Trophoblast cell (in vitro differentiated cells and primary cell): ENCODE results near the gene LGALS1.

Experiments used
- DNase-seq, 2 donors: peaks; one replicate each; pipeline ENCODE4 v3.0.0-alpha.2; 2016
- H2AFZ ChIP-seq: 2 replicates; pipeline ENCODE4 v1.6.1; 2013; ENCODE audit warnings: low read length, moderate library complexity, mild to moderate bottlenecking; ENCODE audit not compliant: insufficient read depth, poor library complexity
- H2AK5ac ChIP-seq: 2 replicates; pipeline ENCODE4 v1.6.1; 2013; ENCODE audit warnings: mild to moderate bottlenecking, low read length
- H2BK120ac ChIP-seq: 2 replicates; pipeline ENCODE4 v1.6.1; 2013; ENCODE audit warnings: low read length, mild to moderate bottlenecking, moderate library complexity; ENCODE audit not compliant: insufficient read depth, poor library complexity
- H2BK12ac ChIP-seq: 2 replicates; pipeline ENCODE4 v1.6.1; 2013; ENCODE audit warnings: mild to moderate bottlenecking, low read length, moderate library complexity
- H2BK5ac ChIP-seq: 2 replicates; pipeline ENCODE4 v1.6.1; 2013; ENCODE audit warnings: low read length, low read depth, moderate library complexity, mild to moderate bottlenecking; ENCODE audit not compliant: poor library complexity
- H3K14ac ChIP-seq: 2 replicates; pipeline ENCODE4 v1.6.1; 2013; ENCODE audit warnings: mild to moderate bottlenecking, low read length
- H3K18ac ChIP-seq: 2 replicates; pipeline ENCODE4 v1.6.1; 2013; ENCODE audit warnings: mild to moderate bottlenecking, low read length
- H3K23ac ChIP-seq: 2 replicates; pipeline ENCODE4 v1.6.1; 2013; ENCODE audit warnings: low read length
- H3K27ac ChIP-seq: 2 replicates; pipeline ENCODE4 v1.5.1; 2013; ENCODE audit warnings: low read depth, mild to moderate bottlenecking, inconsistent platforms, low read length, moderate library complexity
- H3K27me3 ChIP-seq: 2 replicates; pipeline ENCODE4 v1.6.1; 2013; ENCODE audit warnings: inconsistent platforms, mild to moderate bottlenecking, low read length, moderate library complexity; ENCODE audit not compliant: insufficient read depth
- H3K36me3 ChIP-seq, 2 experiments: 1 replicate in 1 of 2; 2 replicates in 1 of 2; pipeline ENCODE4 v1.6.1; 2013; ENCODE audit warnings: low read length in 2 of 2, mild to moderate bottlenecking in 2 of 2, moderate library complexity in 1 of 2; ENCODE audit not compliant: insufficient read depth in 2 of 2, control insufficient read depth in 1 of 2
- H3K4ac ChIP-seq: 2 replicates; pipeline ENCODE4 v1.6.1; 2013; ENCODE audit warnings: low read depth, mild to moderate bottlenecking, low read length, moderate library complexity
- H3K4me1 ChIP-seq, 2 experiments: 1 replicate in 1 of 2; 2 replicates in 1 of 2; pipeline ENCODE4 v1.6.1; 2013; ENCODE audit warnings: low read length in 2 of 2, mild to moderate bottlenecking in 2 of 2, moderate library complexity in 1 of 2; ENCODE audit not compliant: insufficient read depth in 2 of 2, control insufficient read depth in 1 of 2
- H3K4me2 ChIP-seq: 2 replicates; pipeline ENCODE4 v1.6.1; 2013; ENCODE audit warnings: inconsistent platforms, mild to moderate bottlenecking, low read length, moderate library complexity
- H3K4me3 ChIP-seq: 2 replicates; pipeline ENCODE4 v1.5.1; 2013; ENCODE audit warnings: mild to moderate bottlenecking, low read depth, low read length, inconsistent platforms
- H3K79me1 ChIP-seq: one replicate; pipeline ENCODE4 v1.6.1; 2013; ENCODE audit warnings: low read length
- H3K79me2 ChIP-seq: 2 replicates; pipeline ENCODE4 v1.6.1; 2013; ENCODE audit warnings: low read length, mild to moderate bottlenecking; ENCODE audit not compliant: control insufficient read depth, insufficient read depth, poor library complexity
- H3K9ac ChIP-seq: 2 replicates; pipeline ENCODE4 v1.6.1; 2013; ENCODE audit warnings: mild to moderate bottlenecking, low read length
- H3K9me3 ChIP-seq: 2 replicates; pipeline ENCODE4 v1.6.1; 2013; ENCODE audit warnings: low read depth, mild to moderate bottlenecking, control low read depth, inconsistent platforms, low read length; ENCODE audit not compliant: insufficient read depth
- H4K12ac ChIP-seq: 2 replicates; pipeline ENCODE4 v1.6.1; 2013; ENCODE audit warnings: low read depth, mild to moderate bottlenecking, low read length, moderate library complexity
- H4K8ac ChIP-seq: 2 replicates; pipeline ENCODE4 v1.6.1; 2013; ENCODE audit warnings: low read depth, mild to moderate bottlenecking, low read length, moderate library complexity
- H4K91ac ChIP-seq: one replicate; pipeline ENCODE4 v1.6.1; 2013; ENCODE audit warnings: low read depth, mild to moderate bottlenecking, low read length, moderate library complexity
- WGBS: extraction: QIAGEN DNeasy Blood & Tissue Kit; methylation state at CpG from one replicate; pipeline ENCODE4 v1.1.7; 2013; ENCODE audit warnings: missing lambda C conversion rate; ENCODE audit not compliant: insufficient read length, insufficient coverage; ENCODE audit errors: extremely low coverage; 5-methylcytosine and 5-hydroxymethylcytosine counted together

Gene LGALS1

DNA sequence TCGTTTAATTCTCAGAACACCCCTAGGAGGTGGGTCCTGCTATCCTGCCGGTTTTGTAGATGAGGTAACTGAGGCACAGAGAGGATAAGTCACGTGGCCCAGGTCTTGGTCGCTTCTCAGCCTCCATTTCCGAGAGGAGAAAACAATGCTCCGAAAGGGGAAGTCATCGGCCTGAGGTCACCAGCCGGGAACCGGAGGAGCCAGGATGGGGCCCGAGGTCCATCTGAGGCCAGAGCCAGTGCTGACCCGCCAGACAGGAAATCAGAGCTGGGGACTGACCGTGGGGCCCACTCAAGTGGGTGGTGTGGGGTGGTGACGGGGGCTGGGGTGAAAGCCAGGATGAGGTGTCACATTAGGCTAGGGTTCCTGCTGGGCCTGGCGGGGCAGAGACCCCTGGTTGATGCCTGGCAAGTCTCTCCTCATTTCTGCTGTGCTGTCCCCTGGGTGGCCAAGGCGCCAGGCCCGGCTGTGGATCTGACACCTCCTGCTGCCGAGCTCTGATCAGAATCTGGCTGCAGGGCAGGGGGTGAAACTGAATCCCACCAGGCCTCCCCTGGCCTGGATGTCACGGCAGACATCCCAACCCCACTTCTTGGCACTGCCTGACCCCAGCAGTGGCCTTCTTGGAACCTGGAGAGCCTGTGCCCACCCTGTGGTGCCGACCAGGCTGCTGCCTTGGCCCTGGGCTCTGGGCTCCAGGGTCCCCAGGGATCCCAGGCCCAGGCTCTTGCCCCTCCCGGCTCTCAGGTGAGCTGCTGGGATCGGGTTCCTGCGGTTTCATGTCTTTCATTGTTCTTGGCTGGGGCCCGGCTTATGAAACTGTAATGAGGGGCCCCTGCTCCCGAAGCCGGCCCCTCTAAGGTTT is 33.4 kb downstream of the LGALS1 start:
- Histone ChIP-seq H3K4me3 (no peak overlapping the region), H4K91ac (no peak overlapping the region), H3K79me1 (no peaks in the 10 kb centered on the region), H2BK12ac (no peak overlapping the region), H3K27ac (no peak overlapping the region), H2AFZ (no peak overlapping the region), H2AK5ac (no peak overlapping the region), H3K27me3 (no peaks in the 10 kb centered on the region), H2BK5ac (no peak overlapping the region), H3K36me3 (no peaks in the 10 kb centered on the region), H3K9me3 (peaks cover 6% of the 10 kb centered on the region), H4K8ac (no peak overlapping the region), H3K23ac (no peak overlapping the region), H2BK120ac (no peak overlapping the region), H3K4me2 (no peak overlapping the region), H3K9ac (no peak overlapping the region), H3K4ac (no peak overlapping the region), H4K12ac (no peak overlapping the region), H3K18ac (no peak overlapping the region), H3K4me1 (peaks cover 0 to 7% of the 10 kb centered on the region in 2 experiments), H3K79me2 (no peaks in the 10 kb centered on the region), H3K14ac (no peak overlapping the region)
- DNase-seq: no peak
- WGBS: no CpG with 5 or more reads among the region's 25 CpGs

DNA sequence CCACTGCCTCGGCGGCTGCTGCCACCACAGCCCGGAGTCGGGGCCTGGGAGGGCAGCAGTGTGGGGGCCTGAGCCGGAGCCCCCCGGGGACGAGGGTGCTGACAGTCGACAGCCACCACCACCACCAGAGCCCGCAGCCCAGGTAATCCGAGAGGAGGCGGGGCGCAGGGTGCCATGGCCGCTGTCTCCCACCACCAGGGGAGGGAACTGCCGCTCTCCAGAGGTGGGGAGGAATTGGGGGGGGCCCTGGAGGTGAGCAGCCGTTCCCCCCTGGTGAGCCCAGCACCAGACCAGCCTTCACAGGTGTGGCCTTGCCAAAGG is 34.0 kb downstream of the LGALS1 start:
- no peak for DNase-seq
- Histone ChIP-seq H3K4me2 (no peak overlapping the region), H2BK5ac (no peak overlapping the region)

GRCh38 chr22:37710675-37711074 is 35.2 kb downstream of the LGALS1 start:
- H2BK120ac ChIP-seq: no peak overlapping the region
- H3K27me3 ChIP-seq: no peaks in the 10 kb centered on the region
- no peak overlapping the region for H3K4ac ChIP-seq
- H3K79me2 ChIP-seq: no peaks in the 10 kb centered on the region
- H3K4me2 ChIP-seq: no peak overlapping the region
- H3K14ac ChIP-seq: no peak overlapping the region
- H3K79me1 ChIP-seq: no peaks in the 10 kb centered on the region
- H3K4me3 ChIP-seq: no peak overlapping the region
- WGBS: no CpG with 5 or more reads among the region's 3 CpGs
- H2AFZ ChIP-seq: no peak overlapping the region
- H3K23ac ChIP-seq: no peak overlapping the region
- H4K12ac ChIP-seq: no peak overlapping the region
- no peak overlapping the region for H2AK5ac ChIP-seq
- no peak overlapping the region for H3K9ac ChIP-seq
- peaks cover 6% of the 10 kb centered on the region for H3K9me3 ChIP-seq
- H3K18ac ChIP-seq: no peak overlapping the region
- H3K36me3 ChIP-seq: no peaks in the 10 kb centered on the region
- H4K91ac ChIP-seq: no peak overlapping the region
- H3K27ac ChIP-seq: no peak overlapping the region
- no peak overlapping the region for H2BK12ac ChIP-seq
- no peak for DNase-seq
- H3K4me1 ChIP-seq: peaks cover 0 to 7% of the 10 kb centered on the region in 2 experiments
- no peak overlapping the region for H4K8ac ChIP-seq
- no peak overlapping the region for H2BK5ac ChIP-seq

More for the DNA sequence above, 34.0 kb downstream of the LGALS1 start:
- Histone ChIP-seq H2BK12ac (no peak overlapping the region), H2AK5ac (no peak overlapping the region), H3K27ac (no peak overlapping the region), H2AFZ (no peak overlapping the region), H3K27me3 (no peaks in the 10 kb centered on the region), H3K79me2 (no peaks in the 10 kb centered on the region), H3K4me3 (no peak overlapping the region), H2BK120ac (no peak overlapping the region), H4K8ac (no peak overlapping the region), H4K12ac (no peak overlapping the region), H3K4ac (no peak overlapping the region), H3K23ac (no peak overlapping the region), H3K9ac (no peak overlapping the region), H3K79me1 (no peaks in the 10 kb centered on the region), H3K36me3 (no peaks in the 10 kb centered on the region), H3K4me1 (peaks cover 0 to 7% of the 10 kb centered on the region in 2 experiments), H3K14ac (no peak overlapping the region), H4K91ac (no peak overlapping the region), H3K18ac (no peak overlapping the region), H3K9me3 (peaks cover 6% of the 10 kb centered on the region)
- WGBS: no CpG with 5 or more reads among the region's 15 CpGs

- no peaks in the 10 kb centered on the region for H3K79me1 ChIP-seq
- H2AFZ ChIP-seq: no peak overlapping the region
- no peak overlapping the region for H2BK5ac ChIP-seq
- no peaks in the 10 kb centered on the region for H3K27me3 ChIP-seq
- no peak overlapping the region for H3K9ac ChIP-seq
- no peak overlapping the region for H3K4me3 ChIP-seq
- peaks cover 0 to 3% of the 10 kb centered on the region in 2 experiments for H3K4me1 ChIP-seq
- H3K18ac ChIP-seq: no peak overlapping the region
- H2AK5ac ChIP-seq: no peak overlapping the region
- H3K27ac ChIP-seq: no peak overlapping the region
- H3K23ac ChIP-seq: no peak overlapping the region
- H3K36me3 ChIP-seq: no peaks in the 10 kb centered on the region
- WGBS: no CpG with 5 or more reads among the region's 10 CpGs
- no peak overlapping the region for H4K12ac ChIP-seq
- H3K4me2 ChIP-seq: no peak overlapping the region
- no peak overlapping the region for H4K91ac ChIP-seq
- no peaks in the 10 kb centered on the region for H3K79me2 ChIP-seq
- H3K9me3 ChIP-seq: peaks cover 6% of the 10 kb centered on the region
- no peak for DNase-seq
- no peak overlapping the region for H3K14ac ChIP-seq
- H2BK120ac ChIP-seq: no peak overlapping the region
- no peak overlapping the region for H4K8ac ChIP-seq
- no peak overlapping the region for H3K4ac ChIP-seq
- no peak overlapping the region for H2BK12ac ChIP-seq
Observed at GRCh38 chr22:37711490-37711889, 36.1 kb downstream of the LGALS1 start.
